Naive thymus-derived CD8-positive, alpha-beta T cell (primary cell): Measurements from ENCODE around the gene SOX11. TPM values are rescaled to one million over a fixed set of nuclear protein-coding genes. Genes with fewer than 3 reads are reported as not detected.
A peak's percentile ranks its signal among the peaks of the same experiment; 100 is the strongest.

Experiments
- ATAC-seq, 2 donors: fragments of 150-1000 bp; cut with Tn5 transposase in 1 of 2; sonication (Bioruptor Pico), chemical (Tn5 transposase) in 1 of 2; 1 replicate in 1 of 2; 2 replicates in 1 of 2; pipeline ENCODE4 v1.10.0; 2021; ENCODE audit warnings: mild to moderate bottlenecking in 2 of 2, moderate library complexity in 2 of 2
- POLR2A ChIA-PET: fragments of 350-600 bp; sonication (Branson Sonifier 250); formaldehyde crosslinking; loops from one replicate; lab custom pipeline; 2021; ENCODE audit warnings: antibody characterized with exemption; lab: Charles Lee
- DNase-seq, 10 donors: peaks; one replicate each; pipeline versions ENCODE4 v3.0.0 to v3.0.0-alpha.2; 2020 to 2022
- H3K27ac Mint-ChIP-seq, 10 donors: one replicate each; pipeline ENCODE4 v1.8.0; 2020 to 2022; ENCODE audit warnings: mild to moderate bottlenecking in 10 of 10, mixed read lengths in 10 of 10, moderate library complexity in 4 of 10, inconsistent platforms in 1 of 10
- H3K27me3 Mint-ChIP-seq, 5 donors: one replicate each; pipeline ENCODE4 v1.8.0; 2021 to 2022; ENCODE audit warnings: mixed read lengths in 5 of 5
- H3K36me3 Mint-ChIP-seq, 3 donors: one replicate each; pipeline ENCODE4 v1.8.0; 2020 to 2022; ENCODE audit warnings: mixed read lengths in 3 of 3, mild to moderate bottlenecking in 2 of 3, inconsistent platforms in 1 of 3
- H3K4me1 Mint-ChIP-seq, 4 donors: one replicate each; pipeline ENCODE4 v1.8.0; 2021 to 2022; ENCODE audit warnings: mixed read lengths in 4 of 4
- H3K4me3 Mint-ChIP-seq, 10 donors: one replicate each; pipeline ENCODE4 v1.8.0; 2020 to 2022; ENCODE audit warnings: mild to moderate bottlenecking in 10 of 10, mixed read lengths in 10 of 10, moderate library complexity in 6 of 10, inconsistent platforms in 1 of 10
- H3K9me3 Mint-ChIP-seq, 9 donors: one replicate each; pipeline ENCODE4 v1.8.0; 2020 to 2022; ENCODE audit warnings: mixed read lengths in 9 of 9, mild to moderate bottlenecking in 3 of 9, inconsistent platforms in 1 of 9, moderate library complexity in 1 of 9
- polyA plus RNA-seq, 3 donors: library from polyadenylated mRNA; unstranded; fragments of 300-500 nt; fragmentation: Illumina TruSeq; gene quantifications; one replicate each; pipeline ENCODE4 v1.2.3, GENCODE V29; 2021
- total RNA-seq, 8 experiments: library from RNA in 2 of 8; stranded (reverse) in 2 of 8; gene quantifications; one replicate each; pipeline ENCODE4 v1.2.3 and lab custom pipeline; 2021 to 2026

SOX11 gene
- total and polyA plus RNA-seq, 5 experiments from 2014 or later, result not detected

DNA sequence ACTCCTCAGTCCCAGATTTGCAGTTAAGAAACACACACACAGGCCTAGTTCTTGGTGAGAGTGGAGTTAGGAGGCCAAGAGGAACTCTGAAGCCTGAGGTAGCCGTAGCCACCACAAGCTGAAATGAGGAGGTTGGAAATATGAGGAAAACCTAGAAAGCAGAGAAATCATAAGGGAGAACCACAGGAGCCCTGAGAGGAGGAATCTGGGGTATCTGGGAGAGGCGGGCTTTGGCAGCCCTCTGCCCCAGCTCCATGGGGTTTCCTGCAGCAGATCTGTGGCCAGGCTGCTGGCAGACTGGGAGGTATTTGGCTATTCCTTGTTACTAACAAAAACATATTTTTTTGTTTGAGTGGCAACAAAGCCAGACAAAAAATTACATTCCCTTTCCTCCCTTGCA lies 11.0 kb downstream of the SOX11 start:
- no peak for DNase-seq
- H3K36me3 Mint-ChIP-seq, result peaks cover 0 to 3% (median 0%) of the 10 kb centered on the region in 3 donors
- no peak for ATAC-seq
- H3K27me3 Mint-ChIP-seq, result peaks cover 14 to 57% (median 39%) of the 10 kb centered on the region in 5 donors
- no peak overlapping the region for H3K4me3 Mint-ChIP-seq
- no peaks in the 10 kb centered on the region for H3K4me1 Mint-ChIP-seq
- peak overlapping the region in 1 of 10 donors; percentile 54 for H3K27ac Mint-ChIP-seq
- H3K9me3 Mint-ChIP-seq, result peaks cover 0 to 9% (median 0%) of the 10 kb centered on the region in 9 donors
- POLR2A ChIA-PET, result no interaction called here

DNA sequence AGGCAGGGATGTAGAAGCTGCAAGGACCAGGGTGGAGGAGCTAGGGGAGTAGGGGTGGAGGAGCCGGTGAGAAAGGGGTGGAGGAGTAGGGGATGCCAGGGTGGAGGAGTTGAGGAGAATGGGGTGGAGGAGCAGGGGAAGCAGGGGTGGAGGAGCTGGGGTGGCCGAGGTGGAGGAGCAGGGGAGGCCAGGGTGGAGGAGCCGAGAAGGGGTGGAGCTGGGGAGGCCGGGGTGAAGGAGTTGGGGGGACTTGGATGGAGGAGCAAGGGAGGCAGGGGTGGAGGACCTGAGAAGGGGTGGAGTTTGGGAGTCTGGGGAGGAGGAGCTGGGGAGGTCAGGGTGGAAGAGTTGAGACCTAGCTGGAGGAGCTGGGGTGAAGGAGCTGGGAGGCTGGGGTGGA lies 13.3 kb downstream of the SOX11 start:
- DNase-seq (no peak), ATAC-seq (no peak)
- peaks cover 8 to 37% (median 28%) of the 10 kb centered on the region in 5 donors for H3K27me3 Mint-ChIP-seq
- H3K4me3 Mint-ChIP-seq, result no peak overlapping the region
- H3K9me3 Mint-ChIP-seq, result peaks cover 0 to 7% (median 0%) of the 10 kb centered on the region in 9 donors
- POLR2A ChIA-PET, result no interaction called here
- no peak overlapping the region for H3K27ac Mint-ChIP-seq
- no peaks in the 10 kb centered on the region for H3K4me1 Mint-ChIP-seq
- H3K36me3 Mint-ChIP-seq, result peaks cover 0 to 3% (median 0%) of the 10 kb centered on the region in 3 donors

DNA sequence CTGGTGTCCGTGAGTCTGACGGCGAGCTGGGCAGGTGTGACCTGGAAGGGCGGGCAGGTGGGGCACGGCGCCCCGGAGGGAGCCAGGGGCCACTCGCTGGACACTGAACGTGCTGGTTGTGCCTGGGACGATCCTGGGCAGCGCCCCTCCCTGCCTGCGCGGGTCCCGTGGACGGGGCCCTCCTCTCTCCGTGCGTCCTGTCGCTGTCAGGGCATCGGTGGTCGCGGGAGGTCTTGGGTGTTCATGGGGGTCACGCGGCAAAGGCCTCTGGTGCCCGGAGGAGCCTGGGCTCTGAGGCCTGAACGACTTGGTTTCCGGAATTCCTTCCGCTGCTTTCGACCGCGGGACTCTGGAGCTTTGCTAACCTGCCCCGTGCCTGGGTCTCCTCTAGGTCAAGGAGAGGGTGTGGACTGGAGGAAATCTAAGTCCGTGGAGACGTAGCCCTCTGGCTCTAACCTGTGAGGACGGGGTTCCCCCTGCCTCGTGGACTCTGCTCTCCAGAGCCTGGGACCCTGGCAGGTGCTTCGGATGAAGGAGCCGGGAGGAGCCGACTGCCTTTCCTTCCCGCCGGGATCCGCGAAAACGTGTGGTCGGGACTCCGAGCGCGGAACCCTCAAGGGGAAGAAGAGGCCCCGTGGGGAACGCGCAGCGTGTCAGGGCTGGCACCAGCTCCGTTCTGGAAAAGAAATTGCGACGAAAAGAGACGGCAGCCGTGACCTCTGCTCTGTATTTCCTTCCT lies 14.7 kb downstream of the SOX11 start:
- no peak for DNase-seq
- no peaks in the 10 kb centered on the region for H3K4me1 Mint-ChIP-seq
- no peak overlapping the region for H3K4me3 Mint-ChIP-seq
- H3K36me3 Mint-ChIP-seq, result no peaks in the 10 kb centered on the region
- no peak for ATAC-seq
- no peak overlapping the region for H3K27ac Mint-ChIP-seq
- H3K9me3 Mint-ChIP-seq, result peaks cover 0 to 7% (median 0%) of the 10 kb centered on the region in 9 donors
- POLR2A ChIA-PET, result no interaction called here
- H3K27me3 Mint-ChIP-seq, result peaks cover 8 to 25% (median 16%) of the 10 kb centered on the region in 5 donors

- DNase-seq (no peak), ATAC-seq (no peak)
- Mint-ChIP-seq H3K27ac (no peak overlapping the region), H3K36me3 (no peaks in the 10 kb centered on the region), H3K4me1 (no peaks in the 10 kb centered on the region), H3K9me3 (peaks cover 0 to 4% (median 0%) of the 10 kb centered on the region in 9 donors), H3K27me3 (peaks cover 0 to 8% (median 0%) of the 10 kb centered on the region in 5 donors), H3K4me3 (no peak overlapping the region)
- POLR2A ChIA-PET, result no interaction called here
These were observed 18.4 kb downstream of the SOX11 start for GRCh38 chr2:5710615-5711014.

DNA sequence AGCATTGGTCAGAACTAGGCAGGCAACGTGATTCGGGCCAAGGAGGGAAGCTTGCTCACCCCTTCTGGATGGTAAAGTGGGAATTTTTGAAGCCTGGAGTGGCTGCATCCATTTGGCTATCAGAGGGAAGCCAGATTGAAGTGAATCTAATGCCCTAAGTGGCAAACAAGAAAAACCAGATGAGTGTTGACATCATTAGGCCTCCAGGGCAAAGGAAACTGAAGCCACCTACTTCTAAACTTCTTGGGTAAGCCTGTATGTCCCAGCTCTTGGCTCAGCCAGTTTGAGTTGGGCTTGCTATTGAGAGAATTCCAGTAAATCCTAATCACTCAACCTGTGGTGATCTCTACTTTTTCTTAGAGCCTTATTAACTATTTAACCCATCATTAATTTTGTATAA lies 20.9 kb downstream of the SOX11 start:
- H3K27ac Mint-ChIP-seq, result no peak overlapping the region
- no peak overlapping the region for H3K4me3 Mint-ChIP-seq
- no peaks in the 10 kb centered on the region for H3K36me3 Mint-ChIP-seq
- POLR2A ChIA-PET, result no interaction called here
- no peak for DNase-seq
- H3K27me3 Mint-ChIP-seq, result peaks cover 0 to 8% (median under 1%) of the 10 kb centered on the region in 5 donors
- H3K9me3 Mint-ChIP-seq, result no peaks in the 10 kb centered on the region
- no peak for ATAC-seq
- no peaks in the 10 kb centered on the region for H3K4me1 Mint-ChIP-seq

GRCh38 chr2:5719629-5720334 lies 27.6 kb downstream of the SOX11 start:
- H3K36me3 Mint-ChIP-seq, result peaks cover 0 to 6% (median 0%) of the 10 kb centered on the region in 3 donors
- POLR2A ChIA-PET, result no interaction called here
- H3K4me1 Mint-ChIP-seq, result peaks cover 0 to 2% (median 0%) of the 10 kb centered on the region in 4 donors
- DNase-seq (no peak), ATAC-seq (no peak)
- H3K27ac Mint-ChIP-seq, result no peak overlapping the region
- H3K9me3 Mint-ChIP-seq, result peaks cover 0 to 10% (median 6%) of the 10 kb centered on the region in 9 donors
- H3K4me3 Mint-ChIP-seq, result no peak overlapping the region
- H3K27me3 Mint-ChIP-seq, result peaks cover 0 to 21% (median 13%) of the 10 kb centered on the region in 5 donors

- Mint-ChIP-seq H3K4me3 (no peak overlapping the region), H3K27ac (no peak overlapping the region), H3K27me3 (peaks cover 2 to 26% (median 13%) of the 10 kb centered on the region in 5 donors), H3K36me3 (peaks cover 0 to 6% (median 0%) of the 10 kb centered on the region in 3 donors), H3K4me1 (peaks cover 0 to 2% (median under 1%) of the 10 kb centered on the region in 4 donors), H3K9me3 (peaks cover 0 to 10% (median 6%) of the 10 kb centered on the region in 9 donors)
- POLR2A ChIA-PET, result no interaction called here
- ATAC-seq, result no peak
- DNase-seq, result no peak
These were observed 28.2 kb downstream of the SOX11 start for GRCh38 chr2:5720426-5720825.

GRCh38 chr2:5722236-5722635 lies 30.1 kb downstream of the SOX11 start:
- H3K9me3 Mint-ChIP-seq, result peaks cover 0 to 10% (median 6%) of the 10 kb centered on the region in 9 donors
- ATAC-seq, result no peak
- POLR2A ChIA-PET, result no interaction called here

GRCh38 chr2:5723791-5724735 lies 31.9 kb downstream of the SOX11 start:
- Mint-ChIP-seq H3K27ac (no peak overlapping the region), H3K4me3 (no peak overlapping the region), H3K27me3 (peaks cover 3 to 24% (median 8%) of the 10 kb centered on the region in 5 donors), H3K9me3 (peaks cover 0 to 4% (median 0%) of the 10 kb centered on the region in 9 donors), H3K4me1 (peaks cover 0 to 9% (median under 1%) of the 10 kb centered on the region in 4 donors), H3K36me3 (no peaks in the 10 kb centered on the region)
- DNase-seq, result no peak
- ATAC-seq, result no peak
- POLR2A ChIA-PET, result no interaction called here

More at GRCh38 chr2:5722236-5722635, 30.1 kb downstream of the SOX11 start:
- Mint-ChIP-seq H3K36me3 (peaks cover 0 to 6% (median 0%) of the 10 kb centered on the region in 3 donors), H3K4me3 (no peak overlapping the region), H3K27ac (no peak overlapping the region), H3K27me3 (peaks cover 7 to 24% (median 15%) of the 10 kb centered on the region in 5 donors), H3K4me1 (peaks cover 0 to 9% (median 2%) of the 10 kb centered on the region in 4 donors)
- no peak for DNase-seq

- Mint-ChIP-seq H3K27ac (no peak overlapping the region), H3K4me3 (no peak overlapping the region), H3K9me3 (peaks cover 0 to 4% (median 0%) of the 10 kb centered on the region in 9 donors), H3K27me3 (peaks cover 7 to 31% (median 10%) of the 10 kb centered on the region in 5 donors), H3K4me1 (peaks cover 0 to 9% (median under 1%) of the 10 kb centered on the region in 4 donors), H3K36me3 (no peaks in the 10 kb centered on the region)
- POLR2A ChIA-PET, result no interaction called here
- DNase-seq (no peak), ATAC-seq (no peak)
These were observed 32.9 kb downstream of the SOX11 start for GRCh38 chr2:5725072-5725471.

- peaks cover 0 to 2% (median 0%) of the 10 kb centered on the region in 9 donors for H3K9me3 Mint-ChIP-seq
- H3K36me3 Mint-ChIP-seq, result no peaks in the 10 kb centered on the region
- H3K27me3 Mint-ChIP-seq, result peaks cover 7 to 31% (median 10%) of the 10 kb centered on the region in 5 donors
- no peak for ATAC-seq
- no peak overlapping the region for H3K27ac Mint-ChIP-seq
- H3K4me1 Mint-ChIP-seq, result peaks cover 0 to 9% (median under 1%) of the 10 kb centered on the region in 4 donors
- DNase-seq, result peak in 1 of 10 donors; percentile 3
- POLR2A ChIA-PET, result no interaction called here
- H3K4me3 Mint-ChIP-seq, result peak overlapping the region; percentile 9 to 70 (median 46)
These were observed 33.7 kb downstream of the SOX11 start for GRCh38 chr2:5725794-5726463.

GRCh38 chr2:5727235-5727634 lies 35.1 kb downstream of the SOX11 start:
- Mint-ChIP-seq H3K27me3 (peaks cover 7 to 41% (median 12%) of the 10 kb centered on the region in 5 donors), H3K4me3 (no peak overlapping the region), H3K36me3 (no peaks in the 10 kb centered on the region), H3K27ac (no peak overlapping the region), H3K4me1 (peaks cover 0 to 9% (median under 1%) of the 10 kb centered on the region in 4 donors), H3K9me3 (no peaks in the 10 kb centered on the region)
- POLR2A ChIA-PET, result no interaction called here
- ATAC-seq (no peak), DNase-seq (no peak)
